DND-41 (cell line): ENCODE data around the gene FAM228B.

ENCODE experiments used
- ATAC-seq: fragments of 200-7000 bp; cut with Tn5 transposase; 3 replicates; pipeline ENCODE4 v1.9.1; 2021; ENCODE audit warnings: low read depth; ENCODE audit not compliant: insufficient read depth
- DNase-seq: peaks from one replicate; pipeline ENCODE4 v3.0.0-alpha.2; 2020
- H2AFZ ChIP-seq: 2 replicates; pipeline ENCODE4 v1.6.0; 2012; ENCODE audit warnings: low read depth, low read length
- H3K27ac ChIP-seq: 2 replicates; pipeline ENCODE4 v1.5.1; 2012; ENCODE audit warnings: low read length, inconsistent platforms
- H3K27me3 ChIP-seq: fragments of 200-600 bp; sonication (generic); 2 replicates; pipeline ENCODE4 v1.6.0; 2012; ENCODE audit warnings: low read length, mild to moderate bottlenecking, inconsistent platforms; ENCODE audit not compliant: insufficient read depth, poor library complexity
- H3K36me3 ChIP-seq: 2 replicates; pipeline ENCODE4 v1.5.1; 2012; ENCODE audit warnings: low read length, inconsistent platforms; ENCODE audit not compliant: insufficient read depth
- H3K4me1 ChIP-seq: 2 replicates; pipeline ENCODE4 v1.5.1; 2012; ENCODE audit warnings: mild to moderate bottlenecking, low read length; ENCODE audit not compliant: insufficient read depth
- H3K4me2 ChIP-seq: 2 replicates; pipeline ENCODE4 v1.6.0; 2012; ENCODE audit warnings: mild to moderate bottlenecking, moderate library complexity, low read length, inconsistent platforms; ENCODE audit not compliant: insufficient read depth
- H3K4me3 ChIP-seq, 2 experiments: fragments of 200-600 bp in 1 of 2; shearing (Covaris generic) in 1 of 2; 2 replicates each; pipeline ENCODE4 v1.5.1; 2012 to 2016; ENCODE audit warnings: inconsistent platforms in 2 of 2, low read length in 2 of 2, mild to moderate bottlenecking in 2 of 2, low read depth in 1 of 2, moderate library complexity in 1 of 2
- H3K79me2 ChIP-seq: 2 replicates; pipeline ENCODE4 v1.6.0; 2012; ENCODE audit warnings: low read length, inconsistent platforms; ENCODE audit not compliant: insufficient read depth
- H3K9ac ChIP-seq: 2 replicates; pipeline ENCODE4 v1.6.0; 2012; ENCODE audit warnings: low read depth, mild to moderate bottlenecking, inconsistent platforms, low read length, moderate library complexity
- H3K9me3 ChIP-seq: 2 replicates; pipeline ENCODE4 v1.5.1; 2012; ENCODE audit warnings: low read length, moderate library complexity, mild to moderate bottlenecking, inconsistent platforms; ENCODE audit not compliant: insufficient read depth, severe bottlenecking
- H4K20me1 ChIP-seq: 2 replicates; pipeline ENCODE4 v1.6.0; 2012; ENCODE audit warnings: low read length; ENCODE audit not compliant: insufficient read depth
- CTCF ChIP-seq: IDR thresholded peaks from 2 replicates; pipeline ENCODE4 v1.5.1; 2012; ENCODE audit warnings: borderline replicate concordance, low read length, moderate library complexity, mild to moderate bottlenecking; ENCODE audit not compliant: poor library complexity, severe bottlenecking; ENCODE audit errors: extremely low read depth
- EZH2 ChIP-seq: IDR thresholded peaks from 3 replicates; pipeline ENCODE4 v1.6.1; 2012; ENCODE audit warnings: borderline replicate concordance, low read depth, mild to moderate bottlenecking, moderate library complexity, low read length, inconsistent platforms; ENCODE audit not compliant: severe bottlenecking

FAM228B gene

DNA sequence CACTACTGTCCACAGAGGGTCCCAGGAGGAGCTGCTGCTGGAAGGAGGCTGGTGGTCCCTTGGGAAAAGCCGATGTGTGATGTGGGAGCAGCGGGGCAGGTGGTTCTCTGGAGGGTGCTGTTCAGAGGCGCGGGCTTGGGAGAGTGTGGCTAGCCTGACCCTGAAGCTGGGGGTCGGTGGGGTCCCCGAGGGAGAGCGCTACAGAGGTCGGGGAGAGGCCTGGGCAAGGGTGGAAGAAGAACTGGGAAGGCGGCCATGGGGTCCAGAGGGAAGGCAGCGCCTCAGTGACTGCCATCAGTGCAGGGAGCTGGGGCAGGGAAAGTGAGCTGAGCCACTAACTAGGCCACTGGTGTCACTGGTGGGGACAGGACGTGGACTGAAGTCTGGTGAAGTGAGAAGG is 84.1 kb downstream of the FAM228B start:
- no peak overlapping the region for H3K27ac ChIP-seq
- H3K79me2 ChIP-seq, result no peaks in the 10 kb centered on the region
- no peaks in the 10 kb centered on the region for H3K27me3 ChIP-seq
- H3K9ac ChIP-seq, result no peak overlapping the region
- DNase-seq, result no peak
- TF ChIP-seq CTCF, result no peak
- no peaks in the 10 kb centered on the region for H3K9me3 ChIP-seq
- H2AFZ ChIP-seq, result no peak overlapping the region
- H3K36me3 ChIP-seq, result peaks cover 47% of the 10 kb centered on the region
- no peaks in the 10 kb centered on the region for H3K4me1 ChIP-seq
- no peak for ATAC-seq
- H4K20me1 ChIP-seq, result no peaks in the 10 kb centered on the region
- H3K4me3 ChIP-seq, result no peak overlapping the region
- H3K4me2 ChIP-seq, result no peak overlapping the region

- Histone ChIP-seq H3K4me3 (no peak overlapping the region), H3K9ac (no peak overlapping the region), H3K4me2 (no peak overlapping the region), H3K27me3 (no peaks in the 10 kb centered on the region), H4K20me1 (no peaks in the 10 kb centered on the region), H3K4me1 (no peaks in the 10 kb centered on the region), H3K9me3 (no peaks in the 10 kb centered on the region), H2AFZ (no peak overlapping the region), H3K79me2 (no peaks in the 10 kb centered on the region), H3K27ac (no peak overlapping the region), H3K36me3 (peaks cover 43% of the 10 kb centered on the region)
- TF ChIP-seq CTCF, result no peak
- no peak for TF ChIP-seq EZH2
- DNase-seq (no peak), ATAC-seq (no peak)
Observed at GRCh38 chr2:24208490-24208889, 85.2 kb downstream of the FAM228B start.

DNA sequence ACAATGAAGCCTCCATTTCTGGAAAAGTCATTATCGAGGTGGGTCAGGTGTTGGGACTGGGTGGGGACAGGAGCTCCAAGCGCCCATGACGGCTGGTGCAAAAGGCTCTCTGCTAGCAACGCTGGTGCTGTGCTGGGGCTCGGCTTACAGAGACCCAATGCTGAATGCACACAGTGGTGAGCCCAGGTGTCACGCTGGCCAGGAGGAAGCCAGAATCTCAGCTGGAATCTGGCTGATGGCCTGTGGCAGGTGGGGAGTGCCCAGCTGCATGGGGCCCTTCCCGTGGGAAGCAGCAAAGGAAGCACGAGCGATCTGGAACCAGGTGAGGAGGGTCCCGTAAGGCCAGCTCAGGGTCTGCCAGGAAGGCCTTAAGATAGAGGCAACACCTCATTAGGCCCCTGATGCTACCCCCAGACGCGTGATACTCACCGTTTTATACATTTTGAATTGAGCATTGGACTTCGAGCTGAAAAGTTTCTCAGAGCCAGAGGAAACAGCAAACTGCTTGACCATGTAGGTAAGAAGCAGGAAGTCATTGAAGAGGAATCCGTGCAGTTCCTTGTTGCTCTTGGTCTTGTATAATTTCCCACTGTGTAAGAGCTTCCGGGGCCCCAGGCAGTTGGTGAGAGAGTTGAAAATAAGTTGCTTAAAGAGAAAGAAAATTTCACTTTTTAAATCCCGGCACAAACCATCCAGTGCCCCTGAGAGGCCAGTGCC is 86.3 kb downstream of the FAM228B start:
- Histone ChIP-seq H3K4me2 (no peak overlapping the region), H3K9ac (no peak overlapping the region), H2AFZ (no peak overlapping the region), H3K4me1 (no peaks in the 10 kb centered on the region), H3K9me3 (no peaks in the 10 kb centered on the region), H3K27me3 (no peaks in the 10 kb centered on the region), H4K20me1 (no peaks in the 10 kb centered on the region), H3K79me2 (no peaks in the 10 kb centered on the region), H3K27ac (no peak overlapping the region), H3K4me3 (no peak overlapping the region), H3K36me3 (peaks cover 32% of the 10 kb centered on the region)
- TF ChIP-seq EZH2 (no peak), CTCF (no peak)
- ATAC-seq (no peak), DNase-seq (no peak)

GRCh38 chr2:24210106-24210455 is 86.8 kb downstream of the FAM228B start:
- Histone ChIP-seq H3K4me1 (no peaks in the 10 kb centered on the region), H2AFZ (no peak overlapping the region), H3K36me3 (peaks cover 28% of the 10 kb centered on the region), H3K4me2 (no peak overlapping the region), H3K9me3 (no peaks in the 10 kb centered on the region), H3K4me3 (no peak overlapping the region), H3K9ac (no peak overlapping the region), H3K27me3 (no peaks in the 10 kb centered on the region), H3K27ac (no peak overlapping the region), H3K79me2 (no peaks in the 10 kb centered on the region), H4K20me1 (no peaks in the 10 kb centered on the region)
- no peak for ATAC-seq
- TF ChIP-seq CTCF, result no peak
- no peak for DNase-seq
